GM18519 (cell line): Measurements from ENCODE around the gene FER.
A peak's percentile ranks its signal among the peaks of the same experiment; 100 is the strongest.
"Not testable (repeated sequence)": the region's sequence is repeated elsewhere in the genome, so short reads cannot be mapped to it uniquely, and the experiment has no call there.

ENCODE experiments used
- ATAC-seq: cut with Tn5 transposase; IDR thresholded peaks from one replicate; pipeline ENCODE4 v1.9.1; 2021; ENCODE audit warnings: mild to moderate bottlenecking, moderate library complexity; ENCODE audit not compliant: unreplicated experiment, low FRiP score

The FER gene

DNA sequence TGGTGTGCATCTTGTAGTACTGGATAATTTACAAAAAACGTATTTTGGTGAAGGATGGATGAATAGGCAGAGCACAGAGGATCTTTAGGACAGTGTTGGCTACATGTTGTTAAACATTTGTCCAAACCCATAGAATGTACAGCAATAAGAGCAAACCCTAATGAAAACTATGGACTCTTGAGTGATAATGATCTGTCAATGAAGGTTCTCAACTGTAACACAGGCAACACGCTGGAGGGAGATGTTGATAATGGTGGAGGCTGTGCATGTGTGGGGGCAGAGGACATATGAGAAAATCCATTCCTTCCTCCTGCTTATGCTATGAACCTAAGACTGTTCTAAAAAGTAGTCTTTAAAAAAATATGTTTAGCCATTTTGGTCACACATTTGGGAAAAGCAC is 194.0 kb downstream of the FER start:
- ATAC-seq: no peak

DNA sequence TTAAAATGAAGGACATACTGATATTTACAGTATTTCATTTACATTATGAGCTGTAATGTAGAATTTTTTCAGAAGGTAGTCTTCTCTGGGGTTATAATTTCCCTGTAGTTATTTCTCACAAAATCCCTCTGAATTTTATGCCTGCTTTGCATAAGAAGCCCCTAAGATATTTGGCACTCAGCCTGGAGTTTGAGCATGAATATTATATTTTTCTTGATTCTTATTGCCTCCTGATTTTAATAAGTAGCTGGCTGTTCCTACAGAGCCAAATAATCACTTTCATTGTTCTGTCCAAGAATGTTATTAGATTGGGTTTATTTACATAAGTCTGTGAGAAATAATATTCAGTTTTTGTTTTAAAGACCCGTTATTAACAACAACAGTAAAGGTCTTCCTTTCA is 195.0 kb downstream of the FER start:
- no peak for ATAC-seq

DNA sequence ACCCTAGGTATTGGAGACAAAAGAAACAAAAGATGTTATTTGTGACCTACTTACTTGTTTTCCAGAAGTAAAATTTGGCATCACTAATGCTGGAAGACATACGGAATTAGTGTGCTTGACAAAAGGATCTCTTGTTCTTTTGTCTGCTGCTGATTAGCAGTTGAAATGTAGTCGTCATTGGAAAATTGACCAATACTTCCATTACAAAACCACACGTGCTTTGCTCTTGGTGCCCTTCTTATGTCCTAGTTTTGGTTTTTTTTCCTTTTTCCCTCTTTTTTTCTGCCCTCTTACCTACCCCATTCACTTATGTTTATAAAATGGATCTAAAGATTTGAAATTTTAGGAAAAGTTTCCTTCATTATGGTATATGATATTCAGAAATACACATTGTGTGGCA is 197.4 kb downstream of the FER start:
- ATAC-seq: no peak

DNA sequence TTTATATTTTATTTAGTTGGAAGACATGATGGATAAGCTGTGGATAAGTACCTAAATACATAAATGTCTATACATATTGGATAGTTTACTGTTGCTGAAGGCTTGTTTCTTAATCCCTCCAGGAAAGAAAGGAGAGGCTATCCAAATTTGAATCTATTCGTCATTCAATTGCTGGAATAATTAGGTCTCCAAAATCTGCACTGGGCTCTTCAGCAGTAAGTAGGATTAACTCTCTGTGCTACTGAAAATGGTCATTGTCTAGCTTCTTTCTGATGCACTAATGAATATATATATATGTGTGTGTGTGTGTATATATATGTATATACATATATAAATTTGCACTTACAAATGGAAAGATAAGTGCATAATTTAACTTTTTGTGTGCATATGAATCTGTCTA is 198.3 kb downstream of the FER start:
- no peak for ATAC-seq

DNA sequence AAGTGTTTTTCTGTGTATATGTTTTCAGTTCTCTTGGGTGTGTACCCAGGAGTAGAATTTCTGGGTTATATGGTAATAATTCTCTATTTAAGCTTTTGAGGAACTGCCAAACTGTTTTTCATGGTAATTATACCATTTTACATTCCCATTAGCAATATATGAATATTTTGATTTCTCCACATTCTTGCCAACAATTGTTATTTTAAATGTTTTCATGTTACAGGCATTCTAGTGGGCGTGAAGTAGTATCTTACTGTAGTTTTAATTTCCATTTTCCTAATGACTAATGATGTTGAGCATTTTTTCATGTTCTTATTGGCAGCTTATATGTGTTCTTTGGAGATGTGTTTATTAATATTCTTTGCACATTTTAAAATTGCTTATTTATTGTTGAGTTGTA is 199.5 kb downstream of the FER start:
- no peak for ATAC-seq

DNA sequence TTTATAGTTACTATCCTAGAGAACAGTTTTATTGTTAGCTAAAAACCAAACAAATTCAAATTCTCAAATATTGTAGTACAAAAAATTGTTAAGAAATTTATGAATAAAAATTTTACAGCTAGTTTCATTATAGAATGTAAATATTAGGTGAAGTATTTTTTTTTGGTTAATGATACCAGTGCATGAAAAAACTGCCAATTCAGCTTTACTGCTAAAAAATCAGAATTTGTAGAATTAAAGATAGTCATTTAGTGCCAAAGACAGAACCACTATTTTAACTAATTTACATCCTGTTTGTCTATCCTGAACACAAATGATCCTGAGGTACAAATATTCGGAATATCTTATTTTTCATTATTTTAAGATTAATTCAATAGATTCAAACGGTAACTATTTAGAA is 202.6 kb downstream of the FER start:
- ATAC-seq: no peak

DNA sequence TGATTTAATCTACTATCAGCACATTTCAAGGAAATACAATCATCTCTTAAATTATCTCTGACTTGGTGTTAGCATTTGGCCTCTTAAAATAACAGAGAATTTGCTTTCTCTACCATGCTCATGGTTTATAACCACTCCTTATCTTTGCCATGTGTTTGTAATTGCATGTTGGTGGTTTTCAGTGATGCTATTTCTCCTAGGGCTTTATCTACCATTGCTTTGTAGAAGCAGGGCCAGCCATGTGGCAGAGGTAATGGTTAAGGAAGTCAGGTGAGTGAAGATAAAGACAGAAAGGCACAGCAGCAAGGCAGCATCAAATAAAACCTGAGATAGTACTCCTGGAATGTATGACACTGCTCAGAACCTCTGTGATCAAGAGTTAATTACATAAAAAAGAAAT is 206.2 kb downstream of the FER start:
- ATAC-seq: no peak

DNA sequence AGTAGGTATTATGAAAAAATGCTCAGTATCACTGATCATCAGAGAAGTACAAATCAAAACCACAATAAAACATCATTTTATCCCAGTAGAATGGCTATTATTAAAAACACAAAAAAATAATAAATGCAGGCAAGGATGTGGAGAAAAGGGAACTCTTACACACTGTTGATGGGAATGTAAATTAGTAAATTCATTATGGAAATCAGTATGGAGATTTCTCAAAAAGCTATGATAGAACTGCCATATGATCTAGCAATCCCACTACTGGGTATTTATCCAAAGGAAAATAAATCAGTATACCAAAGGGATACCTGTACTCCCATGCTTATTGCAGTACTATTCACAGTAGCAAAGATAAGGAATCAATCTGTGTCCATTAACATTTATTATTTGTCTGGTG is 209.6 kb downstream of the FER start:
- ATAC-seq: no peak

DNA sequence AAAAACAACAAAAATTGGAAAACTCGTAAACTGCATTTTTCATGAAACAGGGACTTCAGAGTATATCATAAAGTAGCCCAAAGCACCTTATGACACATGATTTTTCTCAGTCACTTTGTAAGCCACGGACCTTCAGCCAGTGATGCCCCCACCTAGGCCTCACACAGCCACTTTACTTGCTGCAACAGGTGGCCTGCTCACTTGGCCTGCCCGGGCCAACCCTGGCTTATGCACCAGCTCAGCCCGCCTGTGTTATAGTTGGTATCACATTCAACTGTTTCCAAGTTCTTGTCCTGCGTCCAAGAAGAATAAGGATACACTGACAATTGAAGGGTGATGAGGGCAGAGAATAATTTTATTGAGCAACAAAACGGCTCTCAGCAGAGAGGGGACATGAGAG is 219.2 kb downstream of the FER start:
- no peak for ATAC-seq

DNA sequence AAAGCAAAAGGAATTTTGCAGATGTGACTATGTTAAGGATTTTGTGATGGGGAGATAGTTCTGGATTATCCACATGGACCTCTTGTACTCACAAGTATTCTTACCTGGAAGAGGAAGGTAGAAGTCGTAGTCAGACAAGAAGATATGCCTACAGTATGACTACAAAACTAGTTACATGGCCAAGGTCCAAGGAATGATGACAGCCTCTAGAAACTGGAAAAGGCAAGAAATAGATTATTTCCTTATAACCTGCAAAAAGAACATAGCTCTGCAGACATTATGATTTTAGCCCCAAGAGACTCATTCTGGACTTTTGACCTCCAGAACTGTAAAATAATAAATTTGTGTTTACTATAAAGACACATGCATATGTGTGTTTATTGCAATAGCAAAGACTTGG is 226.9 kb downstream of the FER start:
- ATAC-seq: no peak

DNA sequence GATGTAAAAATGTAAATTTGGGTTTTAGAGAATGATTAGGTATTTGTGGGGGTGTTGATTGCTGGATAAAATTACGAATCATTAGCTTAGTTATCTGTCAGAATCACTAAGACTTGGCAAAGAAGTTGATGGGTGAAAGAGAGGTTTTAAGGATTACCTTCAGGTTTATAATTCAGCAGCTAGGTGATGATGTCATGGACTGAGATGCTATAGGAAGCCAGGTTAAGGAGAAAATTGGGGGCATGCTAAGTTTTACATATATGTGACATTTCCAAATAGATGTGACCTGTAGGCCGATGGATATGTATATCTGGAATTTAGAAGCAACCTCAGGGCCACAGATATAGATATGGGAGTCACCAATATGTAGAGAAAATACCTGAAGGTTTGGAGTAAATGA is 228.0 kb downstream of the FER start:
- ATAC-seq: no peak

DNA sequence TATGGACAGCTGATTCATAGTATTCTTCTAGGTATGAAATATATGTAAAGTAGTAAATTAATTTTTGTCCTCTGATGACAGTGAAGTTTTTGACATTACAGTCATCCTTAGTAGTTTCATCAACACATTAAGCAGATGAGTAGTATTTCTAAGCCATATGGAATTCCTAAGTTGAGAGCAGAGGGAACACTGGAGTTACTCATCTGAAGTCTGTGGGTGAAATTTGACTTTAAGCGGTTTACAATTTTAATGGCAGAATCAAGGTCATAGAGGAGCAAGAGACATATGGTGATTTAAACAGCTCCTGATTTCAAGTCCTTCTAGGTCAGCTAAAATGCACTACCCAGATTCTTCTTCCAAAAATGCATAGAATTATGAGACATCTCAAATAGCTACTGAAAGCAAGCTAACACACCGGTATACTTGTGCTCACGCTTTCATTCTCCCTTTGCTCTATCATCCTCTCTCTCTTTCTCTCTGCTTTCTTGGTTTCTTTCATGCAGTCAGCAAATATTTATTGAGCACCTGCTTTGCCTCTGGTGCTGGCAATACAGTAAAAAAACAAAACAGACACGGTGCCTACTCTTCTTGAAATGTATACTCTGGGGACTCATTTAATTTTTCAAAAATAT is 235.9 kb downstream of the FER start:
- no peak for ATAC-seq

DNA sequence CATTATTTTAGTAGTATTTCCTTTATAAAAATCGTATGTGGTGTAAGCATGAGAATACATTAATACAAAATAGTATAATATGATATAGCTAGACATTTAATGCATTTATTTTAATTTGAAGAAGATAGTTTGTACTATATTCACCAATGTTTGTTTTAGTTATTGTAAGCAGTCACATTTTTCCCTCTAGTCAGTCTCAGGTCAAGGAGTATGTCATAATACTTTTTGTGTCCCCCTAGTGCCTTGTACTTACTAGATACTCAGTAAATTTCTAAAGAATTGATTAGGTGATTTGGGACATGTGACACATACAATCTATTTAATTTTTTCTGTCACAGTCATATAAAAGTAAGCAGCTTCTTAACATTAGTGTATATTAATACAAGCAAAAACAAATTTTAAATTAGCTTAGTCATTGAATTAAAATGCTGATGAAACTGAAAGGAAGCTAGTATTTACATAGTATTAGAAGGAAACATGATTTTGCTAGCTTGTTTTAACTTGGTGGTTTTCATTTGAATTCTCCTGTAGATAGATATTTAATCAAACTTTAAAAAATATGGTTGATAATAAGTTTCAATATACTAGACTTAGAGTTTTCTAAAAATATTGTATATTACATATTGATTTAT is 242.2 kb downstream of the FER start:
- no peak for ATAC-seq

DNA sequence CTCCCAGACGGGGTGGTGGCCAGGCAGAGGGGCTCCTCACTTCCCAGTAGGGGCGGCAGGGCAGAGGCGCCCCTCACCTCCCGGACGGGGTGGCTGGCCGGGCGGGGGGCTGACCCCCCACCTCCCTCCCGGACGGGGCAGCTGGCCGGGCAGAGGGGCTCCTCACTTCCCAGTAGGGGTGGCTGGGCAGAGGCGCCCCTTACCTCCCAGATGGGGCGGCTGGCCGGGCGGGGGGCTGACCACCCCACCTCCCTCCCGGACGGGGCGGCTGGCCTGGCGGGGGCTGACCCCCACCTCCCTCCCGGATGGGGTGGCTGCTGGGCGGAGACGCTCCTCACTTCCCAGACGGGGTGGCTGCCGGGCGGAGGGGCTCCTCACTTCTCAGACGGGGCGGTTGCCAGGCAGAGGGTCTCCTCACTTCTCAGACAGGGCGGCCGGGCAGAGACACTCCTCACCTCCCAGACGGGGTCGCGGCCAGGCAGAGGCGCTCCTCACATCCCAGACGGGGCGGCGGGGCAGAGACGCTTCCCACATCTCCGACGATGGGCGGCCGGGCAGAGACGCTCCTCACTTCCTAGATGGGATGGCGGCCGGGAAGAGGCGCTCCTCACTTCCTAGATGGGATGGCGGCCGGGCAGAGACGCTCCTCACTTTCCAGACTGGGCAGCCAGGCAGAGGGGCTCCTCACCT is 244.8 kb downstream of the FER start:
- not testable (repeated sequence) for ATAC-seq

DNA sequence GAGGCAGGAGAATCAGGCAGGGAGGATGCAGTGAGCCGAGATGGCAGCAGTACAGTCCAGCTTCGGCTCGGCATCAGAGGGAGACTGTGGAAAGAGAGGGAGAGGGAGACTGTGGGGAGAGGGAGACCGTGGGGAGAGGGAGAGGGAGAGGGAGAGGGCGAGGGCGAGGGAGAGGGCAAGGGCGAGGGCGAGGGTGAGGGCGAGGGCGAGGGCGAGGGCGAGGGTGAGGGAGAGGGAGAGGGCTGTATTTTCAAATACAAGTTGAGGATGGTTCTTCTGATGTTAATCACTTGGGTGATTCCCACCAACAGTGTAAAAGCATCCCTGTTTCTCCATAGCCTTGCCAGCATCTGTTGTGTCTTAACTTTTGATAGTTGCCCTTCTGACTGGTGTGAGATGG is 245.7 kb downstream of the FER start:
- not testable (repeated sequence) for ATAC-seq

DNA sequence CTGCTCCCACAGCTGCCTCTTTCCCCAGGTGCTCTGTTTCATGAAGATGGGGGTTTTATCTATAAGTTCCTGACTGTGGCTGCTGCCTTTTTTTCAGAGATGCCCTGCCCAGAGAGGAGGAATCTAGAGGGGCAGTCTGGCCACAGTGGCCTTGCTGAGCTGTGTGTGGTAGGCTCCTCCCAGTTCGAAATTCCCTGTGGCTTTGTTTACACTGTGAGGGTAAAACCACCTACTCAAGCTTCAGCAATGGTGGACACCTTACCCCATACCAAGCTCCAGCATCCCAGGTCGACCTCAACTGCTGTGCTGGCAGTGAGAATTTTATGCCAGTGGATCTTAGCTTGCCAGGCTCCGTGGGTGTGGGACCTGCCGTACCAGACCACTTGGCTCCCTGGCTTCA is 250.0 kb downstream of the FER start:
- no peak for ATAC-seq

DNA sequence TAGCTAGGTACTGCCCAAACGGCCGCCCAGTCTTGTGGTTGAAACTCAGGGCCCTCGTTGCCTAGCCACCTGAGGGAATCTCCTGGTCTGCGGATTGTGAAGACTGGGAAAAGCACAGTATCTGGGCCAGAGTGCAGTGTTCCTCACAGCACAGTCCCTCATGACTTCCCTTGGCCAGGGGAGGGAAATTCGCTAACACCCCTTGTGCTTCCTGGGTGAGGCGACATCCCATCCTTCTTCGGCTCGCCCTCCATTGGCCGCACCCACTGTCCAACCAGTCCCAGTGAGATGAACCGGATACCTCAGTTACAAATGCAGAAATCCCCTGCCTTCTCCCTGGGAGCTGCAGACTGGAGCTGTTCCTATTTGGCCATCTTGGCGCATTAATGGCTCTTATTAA is 250.5 kb downstream of the FER start:
- ATAC-seq: no peak

DNA sequence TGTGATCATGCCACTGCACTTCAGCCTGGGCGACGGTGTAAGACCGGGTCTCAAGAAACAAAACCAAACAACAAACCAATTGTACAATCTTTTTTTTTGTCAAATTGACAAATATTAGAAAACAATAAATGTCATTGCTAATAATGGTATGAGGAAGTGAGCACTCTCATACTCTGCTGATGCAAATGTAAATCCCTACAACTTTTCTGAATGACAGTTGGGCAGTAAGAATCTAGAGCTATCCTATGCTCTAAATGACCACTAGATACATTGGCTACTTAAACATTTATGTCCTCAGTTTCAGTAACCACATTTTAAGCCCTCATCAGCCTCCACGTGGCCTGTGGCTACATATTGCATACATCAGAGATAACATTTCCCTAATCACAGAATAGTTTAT is 256.2 kb downstream of the FER start:
- ATAC-seq: no peak

DNA sequence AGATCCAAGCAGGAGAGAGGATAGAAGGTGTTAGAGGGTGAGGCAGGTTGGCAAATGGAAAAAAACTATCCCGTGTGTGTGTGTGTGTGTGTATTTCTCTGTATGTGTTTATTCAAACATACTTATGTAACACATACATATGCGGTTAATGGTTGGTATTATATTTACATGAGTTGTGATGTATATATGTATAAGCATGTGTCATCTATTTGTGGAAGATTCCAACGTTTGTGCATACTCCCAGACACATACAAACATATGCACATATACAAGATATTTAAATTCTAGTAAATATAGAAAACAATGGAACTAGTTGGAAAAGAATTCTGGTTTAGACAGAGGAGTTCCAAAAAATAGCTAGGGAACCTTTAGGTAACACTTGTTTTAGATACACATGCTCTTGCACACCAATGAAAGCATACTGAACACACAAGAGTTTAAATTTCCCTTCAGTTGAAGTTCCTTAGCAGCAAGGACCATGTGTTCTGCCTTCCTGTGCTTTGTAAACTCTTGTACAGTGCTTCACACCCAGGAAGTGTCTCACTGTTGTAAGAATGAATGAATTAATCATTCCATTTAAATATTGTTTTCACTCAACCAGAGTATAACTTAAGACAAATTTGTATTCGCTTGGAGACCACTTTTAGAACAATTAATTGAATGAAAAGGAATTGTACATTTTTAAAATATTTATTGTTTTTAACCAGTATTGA is 257.8 kb downstream of the FER start:
- no peak for ATAC-seq

DNA sequence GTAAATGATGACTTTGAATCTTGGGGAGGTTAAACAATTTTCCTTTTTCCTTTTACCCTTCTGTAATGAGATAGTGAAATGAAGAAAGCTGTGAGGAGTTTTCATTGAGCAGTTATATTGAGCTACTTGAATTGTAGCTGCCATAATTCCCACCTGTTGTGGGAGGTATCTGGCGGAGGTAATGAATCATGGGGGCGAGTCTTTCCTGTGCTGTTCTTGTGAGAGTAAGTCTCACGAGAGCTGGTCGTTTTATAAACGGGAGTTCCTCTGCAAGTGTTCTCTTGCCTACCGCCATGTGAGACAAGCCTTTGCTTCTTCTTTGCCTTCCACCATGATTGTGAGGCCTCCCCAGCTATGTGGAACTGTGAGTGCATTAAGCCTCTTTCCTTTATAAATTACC is 258.4 kb downstream of the FER start:
- ATAC-seq: no peak

DNA sequence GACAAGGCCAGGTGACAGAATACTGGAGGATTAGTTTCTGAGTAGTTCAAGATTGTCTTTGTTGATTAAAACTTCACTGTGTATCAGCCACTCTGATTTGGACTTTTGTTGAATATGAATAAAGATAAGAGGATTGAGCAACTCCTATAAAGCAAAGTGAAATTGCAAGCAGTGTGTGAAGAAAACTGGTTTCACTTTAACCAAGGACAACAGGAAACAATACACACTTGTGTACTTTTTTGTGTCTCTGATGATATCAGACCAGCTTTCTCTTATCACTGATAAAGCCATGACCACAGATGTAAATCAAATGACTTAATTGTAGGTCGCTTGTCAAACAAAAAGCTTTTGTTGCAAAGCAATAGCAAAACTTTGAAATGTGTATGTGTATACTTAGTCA is 268.6 kb downstream of the FER start:
- peak; percentile 47 for ATAC-seq

DNA sequence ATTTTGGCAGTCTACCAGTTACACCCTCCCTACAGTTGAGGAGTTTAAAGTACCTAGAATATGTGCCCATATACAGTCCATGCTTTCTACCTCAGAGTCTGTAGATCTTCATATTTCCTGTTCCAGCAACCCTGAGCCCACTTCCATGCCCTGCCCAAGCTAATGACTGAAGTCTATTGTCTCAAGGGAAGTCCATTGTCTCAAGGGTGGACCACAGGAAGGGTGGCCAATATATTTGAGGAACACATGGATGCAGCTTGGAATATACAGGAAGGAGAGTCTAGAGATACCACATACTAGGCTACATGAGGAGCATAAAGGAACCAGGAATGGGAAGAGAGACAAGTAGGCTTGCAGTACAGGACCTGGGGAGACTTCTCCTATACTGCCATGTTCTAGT is 274.4 kb downstream of the FER start:
- no peak for ATAC-seq
